LNCaP clone FGC (cell line): ENCODE data around the gene RUFY2.

Experiments
- DNase-seq: peaks from one replicate; pipeline ENCODE4 v3.0.0-alpha.2; 2011; ENCODE audit warnings: low read depth
- H3K4me3 ChIP-seq: 2 replicates; pipeline ENCODE4 v1.5.1; 2011; ENCODE audit warnings: mild to moderate bottlenecking, low read depth, low read length, control low read depth
- TF ChIP-seq, protein P1 (sequence below): IDR thresholded peaks from 2 replicates; pipeline ENCODE4 v1.5.1; 2012; ENCODE audit warnings: mild to moderate bottlenecking; ENCODE audit not compliant: control insufficient read depth, insufficient read depth; ENCODE audit errors: extremely low read depth

RUFY2 gene

GRCh38 chr10:68403701-68404100 lies 3.4 kb downstream of the RUFY2 start:
- no peak overlapping the region for H3K4me3 ChIP-seq
- TF ChIP-seq, protein P1, sequence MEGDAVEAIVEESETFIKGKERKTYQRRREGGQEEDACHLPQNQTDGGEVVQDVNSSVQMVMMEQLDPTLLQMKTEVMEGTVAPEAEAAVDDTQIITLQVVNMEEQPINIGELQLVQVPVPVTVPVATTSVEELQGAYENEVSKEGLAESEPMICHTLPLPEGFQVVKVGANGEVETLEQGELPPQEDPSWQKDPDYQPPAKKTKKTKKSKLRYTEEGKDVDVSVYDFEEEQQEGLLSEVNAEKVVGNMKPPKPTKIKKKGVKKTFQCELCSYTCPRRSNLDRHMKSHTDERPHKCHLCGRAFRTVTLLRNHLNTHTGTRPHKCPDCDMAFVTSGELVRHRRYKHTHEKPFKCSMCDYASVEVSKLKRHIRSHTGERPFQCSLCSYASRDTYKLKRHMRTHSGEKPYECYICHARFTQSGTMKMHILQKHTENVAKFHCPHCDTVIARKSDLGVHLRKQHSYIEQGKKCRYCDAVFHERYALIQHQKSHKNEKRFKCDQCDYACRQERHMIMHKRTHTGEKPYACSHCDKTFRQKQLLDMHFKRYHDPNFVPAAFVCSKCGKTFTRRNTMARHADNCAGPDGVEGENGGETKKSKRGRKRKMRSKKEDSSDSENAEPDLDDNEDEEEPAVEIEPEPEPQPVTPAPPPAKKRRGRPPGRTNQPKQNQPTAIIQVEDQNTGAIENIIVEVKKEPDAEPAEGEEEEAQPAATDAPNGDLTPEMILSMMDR, result no peak
- no peak for DNase-seq

- no peak for DNase-seq
- TF ChIP-seq, protein P1, result no peak
- no peak overlapping the region for H3K4me3 ChIP-seq
Observed at GRCh38 chr10:68402276-68402675, 4.8 kb downstream of the RUFY2 start.

DNA sequence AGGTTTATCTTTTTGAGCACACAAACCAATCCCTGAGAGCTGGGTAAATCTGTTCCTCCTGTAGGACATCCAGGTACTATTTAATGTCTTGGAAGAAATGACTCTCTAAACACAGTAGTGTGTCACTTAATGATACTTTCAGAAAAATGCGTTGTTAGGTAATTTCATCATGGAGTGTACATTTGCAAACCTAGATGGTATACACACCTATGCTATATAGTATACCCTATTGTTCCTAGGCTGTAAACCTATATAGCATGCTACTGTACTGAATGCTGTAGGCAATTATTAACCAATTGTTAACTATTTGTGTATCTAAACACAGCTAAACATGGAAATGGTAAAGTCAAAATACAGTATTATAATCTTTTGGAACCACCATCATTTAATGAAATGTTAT lies 10.1 kb downstream of the RUFY2 start:
- H3K4me3 ChIP-seq, result no peak overlapping the region
- DNase-seq, result no peak
- TF ChIP-seq, protein P1, result no peak

DNA sequence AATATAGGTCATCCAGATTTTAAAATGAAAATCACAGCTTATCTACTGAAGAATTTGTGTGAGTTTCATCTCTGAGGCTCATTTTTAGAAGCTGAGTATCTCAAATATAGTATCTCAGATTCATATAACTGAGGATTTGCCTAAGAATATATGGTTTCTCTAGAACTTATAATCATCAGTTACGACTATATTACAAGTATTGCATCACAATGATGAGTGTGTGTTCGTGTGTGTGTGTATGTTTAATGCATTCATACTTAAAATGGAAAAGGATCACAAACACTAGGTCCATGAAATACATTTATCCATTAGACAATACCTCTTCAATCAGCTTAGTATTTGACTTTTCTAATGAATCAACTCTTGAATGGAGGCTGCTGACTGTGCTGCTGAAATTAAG lies 21.3 kb downstream of the RUFY2 start:
- no peak for DNase-seq
- TF ChIP-seq, protein P1, result no peak
- H3K4me3 ChIP-seq, result no peak overlapping the region

DNA sequence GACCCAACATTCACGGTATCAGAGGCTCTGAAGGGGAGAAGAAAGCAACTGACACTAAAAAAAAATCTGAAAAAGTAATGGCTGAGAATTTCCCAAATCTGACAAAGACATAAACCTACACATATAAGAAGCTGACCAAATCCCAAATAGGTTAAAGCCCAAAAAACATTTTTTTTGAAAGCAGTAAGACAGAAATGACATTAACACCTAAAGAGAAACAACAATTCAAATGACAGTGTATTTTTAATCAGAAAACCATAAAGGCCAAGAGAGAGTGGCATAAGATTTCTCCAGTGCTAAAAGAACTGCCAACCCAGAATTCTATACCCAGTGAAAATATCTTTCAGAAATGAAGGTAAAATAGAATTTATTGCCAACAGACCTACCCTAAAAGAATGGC lies 35.5 kb downstream of the RUFY2 start:
- H3K4me3 ChIP-seq, result no peak overlapping the region
- TF ChIP-seq, protein P1, result no peak
- DNase-seq, result no peak

DNA sequence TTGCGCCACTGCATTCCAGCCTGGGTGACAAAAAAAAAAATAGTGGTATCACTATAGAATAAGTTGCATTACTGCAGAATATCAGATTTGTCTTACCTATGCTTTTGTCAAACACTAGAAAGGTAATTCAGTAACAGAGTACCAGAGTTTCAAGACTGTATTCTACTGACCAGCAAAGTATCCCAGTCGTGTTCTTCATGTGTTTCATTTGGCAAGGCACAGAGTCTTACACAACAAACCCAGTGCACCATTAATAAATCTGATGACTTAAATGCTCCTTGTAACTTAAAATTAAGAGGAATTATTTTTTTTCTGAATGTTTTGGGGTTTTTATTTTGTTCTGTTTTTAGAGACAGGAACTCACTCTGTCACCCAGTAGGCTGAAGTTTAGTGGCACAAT lies 40.0 kb downstream of the RUFY2 start:
- TF ChIP-seq, protein P1, result no peak
- DNase-seq, result no peak
- no peak overlapping the region for H3K4me3 ChIP-seq

GRCh38 chr10:68366600-68366999 lies 40.5 kb downstream of the RUFY2 start:
- no peak for DNase-seq
- H3K4me3 ChIP-seq, result no peak overlapping the region
- TF ChIP-seq, protein P1, result no peak
